Prostate gland (tissue), 2 donors: Measurements from ENCODE around the gene CERKL.

Experiments used
- CTCF ChIP-seq, 4 experiments: fragments of 200-600 bp in 2 of 4; fragments of 450-650 bp in 2 of 4; sonication (generic) in 2 of 4; IDR thresholded peaks; 1 replicate in 3 of 4; 2 replicates in 1 of 4; pipeline ENCODE4 v1.5.1; 2016 to 2019; ENCODE audit warnings: antibody characterized with exemption in 4 of 4, mild to moderate bottlenecking in 2 of 4, moderate library complexity in 2 of 4
- POLR2A ChIP-seq: fragments of 450-650 bp; IDR thresholded peaks from one replicate; pipeline ENCODE4 v1.6.1; 2016; ENCODE audit warnings: antibody characterized with exemption, mild to moderate bottlenecking
- POLR2AphosphoS5 ChIP-seq: sonication (generic); formaldehyde crosslinking; IDR thresholded peaks from one replicate; pipeline ENCODE4 v1.6.1; 2017; ENCODE audit warnings: antibody characterized with exemption

DNA sequence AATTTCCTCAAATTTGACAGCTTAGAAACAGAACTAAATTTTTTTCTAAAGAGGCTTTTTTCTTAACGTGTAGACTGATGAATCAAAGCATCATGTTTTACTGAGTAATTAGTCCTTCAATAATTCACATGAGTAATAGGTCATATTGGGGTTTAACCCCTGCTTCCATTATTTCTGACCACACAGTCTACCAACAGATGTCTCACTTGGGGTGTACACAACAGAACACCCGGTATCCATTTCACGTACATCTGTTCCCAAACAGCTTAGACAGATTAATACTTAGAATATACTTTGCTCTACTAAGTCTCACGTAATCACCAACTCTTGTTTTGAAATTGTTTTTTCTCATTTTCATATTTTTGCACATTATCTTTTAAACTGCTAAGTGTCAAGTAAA, 14.8 kb downstream of the CERKL start:
- TF ChIP-seq CTCF (IDR thresholded peaks at IDR 0.05) (no peak), POLR2A (no peak), POLR2AphosphoS5 (no peak)
